Measurements from ENCODE around the gene ARL2BP.

The ARL2BP gene

GRCh38 chr16:57213462-57213861 is 31.6 kb upstream of the ARL2BP start:
- TF ChIP-seq POU2F2 (IDR thresholded peaks at IDR 0.05; ENCODE audit: low read depth, low read length) (no peak), SPI1 (IDR thresholded peaks at IDR 0.05; ENCODE audit: low read depth, low read length) (no peak), POLR2A (IDR thresholded peaks at IDR 0.05; ENCODE audit: low read depth, low read length) (no peak), TAF1 (IDR thresholded peaks at IDR 0.05; ENCODE audit: low read depth, low read length) (no peak), PAX5 (IDR thresholded peaks at IDR 0.05; ENCODE audit: insufficient read depth, low read length, severe bottlenecking) (no peak), POLR2AphosphoS5 (IDR thresholded peaks at IDR 0.05; ENCODE audit: low read depth, low read length) (no peak)
- FAIRE-seq, result no peak

GRCh38 chr16:57216968-57217367 is 28.1 kb upstream of the ARL2BP start:
- TF ChIP-seq SPI1 (IDR thresholded peaks at IDR 0.05; ENCODE audit: low read depth, low read length), result no peak
- no peak for TF ChIP-seq POU2F2 (IDR thresholded peaks at IDR 0.05; ENCODE audit: low read depth, low read length)
- TF ChIP-seq TAF1 (IDR thresholded peaks at IDR 0.05; ENCODE audit: low read depth, low read length), result no peak
- no peak for TF ChIP-seq POLR2AphosphoS5 (IDR thresholded peaks at IDR 0.05; ENCODE audit: low read depth, low read length)
- TF ChIP-seq POLR2A (IDR thresholded peaks at IDR 0.05; ENCODE audit: low read depth, low read length), result no peak
- TF ChIP-seq PAX5 (IDR thresholded peaks at IDR 0.05; ENCODE audit: insufficient read depth, low read length, severe bottlenecking), result no peak
- no peak for FAIRE-seq
- DNase-seq (ENCODE audit: insufficient read length, low spot score), result no peak

More at GRCh38 chr16:57213462-57213861, 31.6 kb upstream of the ARL2BP start:
- no peak for DNase-seq (ENCODE audit: insufficient read length, low spot score)

- no peak for TF ChIP-seq POLR2AphosphoS5 (IDR thresholded peaks at IDR 0.05; ENCODE audit: low read depth, low read length)
- no peak for TF ChIP-seq SPI1 (IDR thresholded peaks at IDR 0.05; ENCODE audit: low read depth, low read length)
- TF ChIP-seq TAF1 (IDR thresholded peaks at IDR 0.05; ENCODE audit: low read depth, low read length), result no peak
- TF ChIP-seq POLR2A (IDR thresholded peaks at IDR 0.05; ENCODE audit: low read depth, low read length), result no peak
- no peak for TF ChIP-seq POU2F2 (IDR thresholded peaks at IDR 0.05; ENCODE audit: low read depth, low read length)
- no peak for DNase-seq (ENCODE audit: insufficient read length, low spot score)
- no peak for FAIRE-seq
Measured at GRCh38 chr16:57223057-57223456, 22.0 kb upstream of the ARL2BP start.

GRCh38 chr16:57224651-57225335 is 20.3 kb upstream of the ARL2BP start:
- FAIRE-seq (no peak), DNase-seq (ENCODE audit: insufficient read length, low spot score) (no peak)
- TF ChIP-seq TAF1 (IDR thresholded peaks at IDR 0.05; ENCODE audit: low read depth, low read length) (no peak), POLR2AphosphoS5 (IDR thresholded peaks at IDR 0.05; ENCODE audit: low read depth, low read length) (no peak), POU2F2 (IDR thresholded peaks at IDR 0.05; ENCODE audit: low read depth, low read length) (no peak), PAX5 (IDR thresholded peaks at IDR 0.05; ENCODE audit: insufficient read depth, low read length, severe bottlenecking) (no peak), SPI1 (IDR thresholded peaks at IDR 0.05; ENCODE audit: low read depth, low read length) (no peak), POLR2A (IDR thresholded peaks at IDR 0.05; ENCODE audit: low read depth, low read length) (no peak)

- no peak for FAIRE-seq
- no peak for DNase-seq (ENCODE audit: insufficient read length, low spot score)
- TF ChIP-seq POU2F2 (IDR thresholded peaks at IDR 0.05; ENCODE audit: low read depth, low read length) (no peak), SPI1 (IDR thresholded peaks at IDR 0.05; ENCODE audit: low read depth, low read length) (no peak), PAX5 (IDR thresholded peaks at IDR 0.05; ENCODE audit: insufficient read depth, low read length, severe bottlenecking) (no peak), POLR2AphosphoS5 (IDR thresholded peaks at IDR 0.05; ENCODE audit: low read depth, low read length) (no peak), TAF1 (IDR thresholded peaks at IDR 0.05; ENCODE audit: low read depth, low read length) (no peak), POLR2A (IDR thresholded peaks at IDR 0.05; ENCODE audit: low read depth, low read length) (no peak)
Measured at GRCh38 chr16:57225978-57226377, 19.1 kb upstream of the ARL2BP start.

GRCh38 chr16:57226701-57227621 is 18.1 kb upstream of the ARL2BP start:
- DNase-seq (ENCODE audit: insufficient read length, low spot score), result no peak
- TF ChIP-seq POLR2A (IDR thresholded peaks at IDR 0.05; ENCODE audit: low read depth, low read length), result no peak
- TF ChIP-seq POU2F2 (IDR thresholded peaks at IDR 0.05; ENCODE audit: low read depth, low read length), result no peak
- TF ChIP-seq PAX5 (IDR thresholded peaks at IDR 0.05; ENCODE audit: insufficient read depth, low read length, severe bottlenecking), result no peak
- no peak for TF ChIP-seq POLR2AphosphoS5 (IDR thresholded peaks at IDR 0.05; ENCODE audit: low read depth, low read length)
- no peak for TF ChIP-seq TAF1 (IDR thresholded peaks at IDR 0.05; ENCODE audit: low read depth, low read length)
- no peak for TF ChIP-seq SPI1 (IDR thresholded peaks at IDR 0.05; ENCODE audit: low read depth, low read length)
- FAIRE-seq, result no peak

GRCh38 chr16:57229079-57229478 is 16.0 kb upstream of the ARL2BP start:
- no peak for FAIRE-seq
- no peak for TF ChIP-seq TAF1 (IDR thresholded peaks at IDR 0.05; ENCODE audit: low read depth, low read length)
- no peak for TF ChIP-seq PAX5 (IDR thresholded peaks at IDR 0.05; ENCODE audit: insufficient read depth, low read length, severe bottlenecking)
- TF ChIP-seq POU2F2 (IDR thresholded peaks at IDR 0.05; ENCODE audit: low read depth, low read length), result no peak
- no peak for TF ChIP-seq SPI1 (IDR thresholded peaks at IDR 0.05; ENCODE audit: low read depth, low read length)
- TF ChIP-seq POLR2AphosphoS5 (IDR thresholded peaks at IDR 0.05; ENCODE audit: low read depth, low read length), result no peak
- no peak for TF ChIP-seq POLR2A (IDR thresholded peaks at IDR 0.05; ENCODE audit: low read depth, low read length)
- no peak for DNase-seq (ENCODE audit: insufficient read length, low spot score)

GRCh38 chr16:57231821-57232350 is 13.2 kb upstream of the ARL2BP start:
- TF ChIP-seq TAF1 (IDR thresholded peaks at IDR 0.05; ENCODE audit: low read depth, low read length) (no peak), POU2F2 (IDR thresholded peaks at IDR 0.05; ENCODE audit: low read depth, low read length) (no peak), PAX5 (IDR thresholded peaks at IDR 0.05; ENCODE audit: insufficient read depth, low read length, severe bottlenecking) (no peak)
- FAIRE-seq, result no peak
- no peak for DNase-seq (ENCODE audit: insufficient read length, low spot score)
